NT2/D1 (cell line): ENCODE data around the gene PLBD1.

Experiments
- SUZ12 ChIP-seq: IDR thresholded peaks from 2 replicates; pipeline ENCODE4 v1.6.1; 2011; ENCODE audit not compliant: insufficient read length, insufficient read depth; ENCODE audit errors: extremely low read depth
- ZNF274 ChIP-seq: IDR thresholded peaks from 2 replicates; pipeline ENCODE4 v1.6.1; 2011; ENCODE audit warnings: mild to moderate bottlenecking, low read depth, low read length

GRCh38 chr12:14564336-14564959 is 3.2 kb downstream of the PLBD1 start:
- TF ChIP-seq SUZ12 (no peak), ZNF274 (no peak)
